K562 (cell line): ENCODE results near the gene HADHB.

Source experiments
- CAMTA2 ChIP-seq: fragments of 250-450 bp; sonication (Bioruptor Pico); conservative IDR thresholded peaks from 2 replicates; pipeline ENCODE4 v1.5.1; 2022
- CHD4 ChIP-seq: fragments of 200-600 bp; sonication (generic); IDR thresholded peaks from 3 replicates; pipeline ENCODE4 v1.6.1; 2012; ENCODE audit warnings: low read depth, mild to moderate bottlenecking, mixed read lengths, low read length, inconsistent platforms; ENCODE audit not compliant: insufficient read depth, insufficient replicate concordance, poor library complexity, severe bottlenecking
- TGIF2 ChIP-seq: sonication (generic); formaldehyde crosslinking; IDR thresholded peaks from 2 replicates; pipeline ENCODE4 v1.8.1; 2022; ENCODE audit warnings: mild to moderate bottlenecking, missing genetic modification reagents, moderate library complexity

DNA sequence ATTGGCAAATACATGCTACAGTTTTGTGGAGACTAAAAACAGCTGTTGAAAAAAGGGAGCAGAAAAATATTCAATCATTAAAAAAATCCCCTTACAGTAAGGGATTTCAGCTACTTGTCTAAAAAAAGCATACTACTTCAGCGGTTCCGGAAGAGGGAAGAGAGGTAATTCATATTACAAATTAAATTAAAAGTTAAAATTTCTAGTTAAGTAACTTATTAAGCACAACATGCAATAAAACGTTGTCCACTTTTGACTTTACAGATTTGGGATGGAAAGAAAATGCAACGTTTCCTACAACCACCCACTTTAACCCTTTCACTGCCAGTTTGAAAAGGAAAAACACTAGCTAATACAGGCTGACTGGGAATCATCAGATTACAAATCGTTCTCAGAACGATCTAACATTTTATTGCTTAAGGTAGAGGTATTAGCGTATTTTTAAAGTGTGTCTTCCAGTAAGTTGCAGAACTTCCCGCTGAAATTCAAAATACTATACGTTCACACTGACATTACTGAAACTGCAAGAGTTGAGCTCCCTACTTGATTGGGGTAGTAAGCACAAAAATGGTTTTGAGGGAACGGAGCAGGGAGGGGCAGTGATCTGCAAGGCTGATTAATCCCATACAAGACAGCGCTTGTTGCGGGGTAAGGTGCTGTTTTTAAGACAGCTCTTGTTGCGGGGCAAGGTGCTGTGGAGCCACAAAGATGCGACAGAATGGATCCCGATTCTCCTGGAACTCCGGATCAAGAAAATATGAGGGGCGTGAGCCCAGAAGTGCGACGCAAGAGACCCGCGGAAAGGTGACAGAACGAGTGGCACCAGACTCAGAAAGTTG lies 1.1 kb upstream of the HADHB start:
- TF ChIP-seq CAMTA2 (no peak), TGIF2 (no peak; the same call in 1 of the 2 replicates), CHD4 (no peak)
